HCT116 (cell line): ENCODE results near the gene NFIL3. TPM values are rescaled to one million over a fixed set of nuclear protein-coding genes. Genes with fewer than 3 reads are reported as not detected.
"Not testable (repeated sequence)": the region's sequence is repeated elsewhere in the genome, so short reads cannot be mapped to it uniquely, and the experiment has no call there.

Experiments used
- ATAC-seq: fragments of 200-7000 bp; cut with Tn5 transposase; 2 replicates; pipeline ENCODE4 v1.9.1; 2020; ENCODE audit warnings: mild to moderate bottlenecking, moderate library complexity
- Bru-seq: library from RNA; stranded (reverse); fragments of 400-500 nt; gene quantifications from one replicate; lab custom pipeline; 2021; lab: Mats Ljungman, UMichigan
- BruChase-seq, 2 experiments: library from RNA; stranded (reverse); fragments of 400-500 nt; gene quantifications; one replicate each; lab custom pipeline; 2021; lab: Mats Ljungman, UMichigan
- BruUV-seq: library from RNA; stranded (reverse); fragments of 400-500 nt; replicated peaks from 2 replicates; lab custom pipeline; 2021; lab: Mats Ljungman, UMichigan
- CTCF ChIA-PET: fragments of 300-600 bp; sonication (Branson Sonifier 250); formaldehyde crosslinking; loops from one replicate; lab custom pipeline; 2021; ENCODE audit warnings: antibody characterized with exemption; lab: Charles Lee
- POLR2A ChIA-PET: fragments of 300-600, 350-600 bp; sonication (Branson Sonifier 250); formaldehyde crosslinking; loops from one replicate; lab custom pipeline; 2021; ENCODE audit warnings: antibody characterized with exemption; lab: Charles Lee
- RAD21 ChIA-PET, 2 experiments: fragments of 300-600 bp; sonication (Branson Sonifier 250); formaldehyde crosslinking; loops; one replicate each; lab custom pipeline; 2023; ENCODE audit warnings: low total read pairs in 2 of 2; ENCODE audit not compliant: uncharacterized antibody in 2 of 2, unreplicated experiment in 2 of 2, low non-redundant PET in 1 of 2; lab: Charles Lee
- DNase-seq: peaks from one replicate; pipeline ENCODE4 v3.0.0-alpha.2; 2010; ENCODE audit warnings: low read depth, low spot score
- H2AFZ ChIP-seq: fragments of 200-600 bp; shearing (Covaris generic), sonication (generic); 2 replicates; pipeline ENCODE4 v1.6.1; 2017; ENCODE audit warnings: low read depth, mixed run types, mixed read lengths, antibody characterized with exemption, low read length; ENCODE audit not compliant: poor library complexity, severe bottlenecking
- H3K27ac ChIP-seq: 2 replicates; pipeline ENCODE4 v1.5.1; 2012; ENCODE audit warnings: low read depth, low read length
- H3K27me3 ChIP-seq: fragments of 200-600 bp; sonication (generic); 2 replicates; pipeline ENCODE4 v1.6.1; 2016; ENCODE audit warnings: mixed run types, low read length, mixed read lengths; ENCODE audit not compliant: insufficient read depth
- H3K36me3 ChIP-seq, 2 experiments: fragments of 200-500 bp in 1 of 2; fragments of 200-600 bp in 1 of 2; sonication (Bioruptor generic) in 1 of 2; sonication (generic) in 1 of 2; 2 replicates each; pipeline versions ENCODE4 v1.5.1 to v1.6.1; 2014 to 2016; ENCODE audit warnings: low read length in 2 of 2, inconsistent platforms in 1 of 2, mixed read lengths in 1 of 2, mixed run types in 1 of 2; ENCODE audit not compliant: insufficient read depth in 2 of 2, control insufficient read depth in 1 of 2
- H3K4me1 ChIP-seq, 2 experiments: fragments of 200-600 bp in 1 of 2; sonication (generic) in 1 of 2; 2 replicates each; pipeline versions ENCODE4 v1.5.1 to v1.6.1; 2012 to 2017; ENCODE audit warnings: low read length in 2 of 2, inconsistent platforms in 1 of 2, mild to moderate bottlenecking in 1 of 2, mixed read lengths in 1 of 2, mixed run types in 1 of 2, moderate library complexity in 1 of 2; ENCODE audit not compliant: insufficient read depth in 2 of 2, control insufficient read depth in 1 of 2
- H3K4me2 ChIP-seq: fragments of 200-600 bp; sonication (generic); 2 replicates; pipeline ENCODE4 v1.6.1; 2017; ENCODE audit warnings: mixed run types, low read length, mixed read lengths
- H3K4me3 ChIP-seq, 2 experiments: fragments of 200-600 bp in 1 of 2; sonication (generic) in 1 of 2; replicated peaks in 1 of 2; 2 replicates each; pipeline ENCODE4 v1.5.1; 2011 to 2016; ENCODE audit warnings: low read length in 2 of 2, control low read depth in 1 of 2, low read depth in 1 of 2, mild to moderate bottlenecking in 1 of 2, mixed read lengths in 1 of 2, mixed run types in 1 of 2
- H3K79me2 ChIP-seq: fragments of 200-600 bp; sonication (generic); 2 replicates; pipeline ENCODE4 v1.6.1; 2017; ENCODE audit warnings: mild to moderate bottlenecking, mixed run types, low read length, moderate library complexity, mixed read lengths; ENCODE audit not compliant: insufficient read depth
- H3K9ac ChIP-seq: fragments of 200-600 bp; sonication (generic); 2 replicates; pipeline ENCODE4 v1.6.1; 2016; ENCODE audit warnings: low read length, mixed read lengths
- H3K9me2 ChIP-seq: fragments of 200-600 bp; sonication (generic), shearing (Covaris generic); 2 replicates; pipeline ENCODE4 v1.6.1; 2017; ENCODE audit warnings: mixed run types, mild to moderate bottlenecking, moderate library complexity; ENCODE audit not compliant: insufficient read depth
- H3K9me3 ChIP-seq, 2 experiments: fragments of 200-500 bp in 1 of 2; fragments of 200-600 bp in 1 of 2; sonication (Bioruptor generic) in 1 of 2; sonication (generic) in 1 of 2; 2 replicates each; pipeline ENCODE4 v1.6.1; 2014 to 2017; ENCODE audit warnings: low read length in 2 of 2, mixed read lengths in 2 of 2, inconsistent platforms in 1 of 2, low read depth in 1 of 2, mild to moderate bottlenecking in 1 of 2, mixed run types in 1 of 2, moderate library complexity in 1 of 2; ENCODE audit not compliant: control insufficient read depth in 1 of 2, insufficient read depth in 1 of 2
- H4K20me1 ChIP-seq: fragments of 200-600 bp; sonication (generic), shearing (Covaris generic); 2 replicates; pipeline ENCODE4 v1.6.1; 2017; ENCODE audit warnings: mixed run types, mild to moderate bottlenecking, moderate library complexity; ENCODE audit not compliant: insufficient read depth
- EZH2 ChIP-seq: fragments of 200-600 bp; sonication (generic); IDR thresholded peaks from 2 replicates; pipeline ENCODE4 v1.6.1; 2017; ENCODE audit warnings: antibody characterized with exemption, mixed run types
- POLR2A ChIP-seq: IDR thresholded peaks from 2 replicates; pipeline ENCODE4 v1.7.0; 2011; ENCODE audit warnings: borderline replicate concordance; ENCODE audit not compliant: insufficient read depth, insufficient read length; ENCODE audit errors: extremely low read depth
- POLR2AphosphoS5 ChIP-seq: IDR thresholded peaks from 2 replicates; pipeline ENCODE4 v1.6.1; 2011; ENCODE audit warnings: mild to moderate bottlenecking, low read depth, low read length, moderate library complexity
- ZFX ChIP-seq: fragments of 450-650 bp; IDR thresholded peaks from 2 replicates; pipeline ENCODE4 v1.6.1; 2017
- intact Hi-C: fragments of 100-400 bp; cut with micrococcal nuclease; formaldehyde crosslinking; loops from 2 replicates; pipeline ENCODE4 v1.10.0; 2022
- long read RNA-seq: library from polyadenylated mRNA; unstranded; transcript quantifications from one replicate; pipeline ENCODE4 v2.0.0, GENCODE V29; 2021; ENCODE audit not compliant: unreplicated experiment
- polyA plus RNA-seq: library from polyadenylated mRNA; unstranded; fragments of >200 nt; gene quantifications from 2 replicates; pipeline ENCODE4 v1.2.1, GENCODE V29; 2012; ENCODE audit warnings: missing spikeins
- total RNA-seq: library from RNA; stranded (reverse); gene quantifications from one replicate; pipeline ENCODE4 v1.2.1, GENCODE V29; 2021; ENCODE audit not compliant: unreplicated experiment

The NFIL3 gene
- total RNA-seq, result 38.0 TPM
- 32.3 and 36.0 TPM in 2 replicates for polyA plus RNA-seq
- percentile 97 among the genes with signal in this experiment for Bru-seq, nascent RNA
- percentile 66 among the genes with signal in this experiment for BruChase-seq, experiment 1, labeled RNA remaining after a 6-hour chase
- percentile 87 among the genes with signal in this experiment for BruChase-seq, experiment 2, labeled RNA remaining after a 2-hour chase
- long read RNA-seq, transcript NFIL3-201 (2 exons, 2,085 nt), result major isoform, 87 of 101 reads
- long read RNA-seq, partial matches to known transcripts, result 0 of 101 reads
- long read RNA-seq, other reads (novel, unspliced or antisense), result 14 of 101 reads

- no peaks in the 10 kb centered on the region for H3K36me3 ChIP-seq
- H4K20me1 ChIP-seq, result peaks cover 5% of the 10 kb centered on the region; the same call in 1 of the 2 replicates
- no peak for DNase-seq
- H3K4me1 ChIP-seq, result peaks cover 49 to 70% of the 10 kb centered on the region in 2 experiments
- H3K79me2 ChIP-seq, result peaks cover 42% of the 10 kb centered on the region
- H3K4me3 ChIP-seq, result peak within 1 kb of the TSS; percentile 90 to 92
- H2AFZ ChIP-seq, result no peak within 1 kb of the TSS
- peak within 1 kb of the TSS; percentile 84 for H3K9ac ChIP-seq
- H3K27me3 ChIP-seq, result no peaks in the 10 kb centered on the region
- POLR2A ChIA-PET, result interaction anchor here (0.6 to 1.2 kb wide), 5 partner anchors 143 to 426 kb away, joined by 3 to 5 read pairs (median 3); no protein-coding TSS in a partner anchor
- H3K9me2 ChIP-seq, result no peaks in the 10 kb centered on the region
- CTCF ChIA-PET, result interaction anchor here (1.2 to 5.6 kb wide), 3 partner anchors 9 to 508 kb away, joined by 4 to 62 read pairs (median 10); no protein-coding TSS in a partner anchor
- intact Hi-C loops, result no loop called here
- BruUV-seq, result no TSS peak
- RAD21 ChIA-PET, result interaction anchor here (0.6 to 1.6 kb wide), 4 partner anchors 227 to 421 kb away, joined by 3 to 4 read pairs (median 4); no protein-coding TSS in a partner anchor
- no peaks in the 10 kb centered on the region for H3K9me3 ChIP-seq
- peak; percentile 84 for ATAC-seq
- H3K4me2 ChIP-seq, result peak within 1 kb of the TSS; percentile 94
- TF ChIP-seq EZH2 (no peak), POLR2AphosphoS5 (peak; percentile 80), ZFX (no peak; the same call in 1 of the 2 replicates), POLR2A (peak; percentile 50)
- H3K27ac ChIP-seq, result peak within 1 kb of the TSS; percentile 88
Measured at GRCh38 chr9:91423785-91424402, at the start of gene NFIL3. TSS of gene NFIL3 (minus strand) at chr9:91423832. CDS start at chr9:91410734, 13,098 bp downstream.

DNA sequence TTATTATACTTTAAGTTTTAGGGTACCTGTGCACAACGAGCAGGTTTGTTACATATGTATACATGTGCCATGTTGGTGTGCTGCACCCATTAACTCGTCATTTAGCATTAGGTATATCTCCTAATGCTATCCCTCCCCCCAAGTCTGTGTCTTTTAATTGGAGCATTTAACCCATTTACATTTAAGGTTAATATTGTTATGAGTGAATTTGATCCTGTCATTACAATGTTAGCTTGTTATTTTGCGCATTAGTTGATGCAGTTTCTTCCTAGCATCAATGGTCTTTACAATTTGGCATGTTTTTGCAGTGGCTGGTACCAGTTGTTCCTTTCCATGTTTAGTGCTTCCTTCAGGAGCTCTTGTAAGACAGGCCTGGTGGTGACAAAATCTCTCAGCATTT lies 47.9 kb upstream of the NFIL3 start:
- intact Hi-C loops, POLR2A ChIA-PET, H3K27me3 ChIP-seq, H3K27ac ChIP-seq, H3K4me2 ChIP-seq, H3K9me2 ChIP-seq, H3K79me2 ChIP-seq, H3K4me1 ChIP-seq, H4K20me1 ChIP-seq, DNase-seq, H3K9me3 ChIP-seq, ATAC-seq, H3K4me3 ChIP-seq, H2AFZ ChIP-seq, H3K9ac ChIP-seq, H3K36me3 ChIP-seq, RAD21 ChIA-PET, CTCF ChIA-PET, BruUV-seq: not testable (repeated sequence)
